Transverse colon (tissue), 3 donors: Measurements from ENCODE around the gene EXOSC5.

ENCODE experiments used
- EP300 ChIP-seq: sonication (generic); formaldehyde crosslinking; IDR thresholded peaks from one replicate; pipeline ENCODE4 v1.6.1; 2017; ENCODE audit warnings: antibody characterized with exemption, low read depth
- TF ChIP-seq, protein P1 (sequence below), 5 experiments: fragments of 200-600 bp in 3 of 5; fragments of 450-650 bp in 2 of 5; sonication (generic) in 3 of 5; IDR thresholded peaks; 1 replicate in 2 of 5; 2 replicates in 3 of 5; pipeline ENCODE4 v1.5.1; 2016 to 2017; ENCODE audit warnings: antibody characterized with exemption in 5 of 5, inconsistent platforms in 3 of 5, mild to moderate bottlenecking in 2 of 5, moderate library complexity in 1 of 5

DNA sequence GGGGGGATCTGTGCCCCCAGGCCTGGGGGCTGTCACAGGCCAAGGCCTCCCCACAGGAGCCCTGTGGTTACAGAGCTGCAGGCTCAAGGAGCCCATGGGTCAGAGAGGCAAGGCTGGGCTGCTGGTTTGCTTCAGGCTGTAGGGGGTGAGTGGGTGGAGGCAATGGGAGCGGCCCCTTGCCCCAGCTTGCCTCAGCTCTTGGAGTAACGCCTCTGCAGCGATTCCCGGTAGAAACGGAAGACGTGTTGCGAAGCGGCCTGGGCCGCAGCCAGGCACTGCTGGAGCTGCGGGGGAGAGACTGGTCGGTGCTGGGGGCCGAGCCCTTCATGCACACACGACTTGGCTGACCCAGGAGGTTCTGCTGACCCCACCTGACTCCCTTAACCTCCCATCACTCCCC is 10.7 kb downstream of the EXOSC5 start:
- TF ChIP-seq, protein P1, sequence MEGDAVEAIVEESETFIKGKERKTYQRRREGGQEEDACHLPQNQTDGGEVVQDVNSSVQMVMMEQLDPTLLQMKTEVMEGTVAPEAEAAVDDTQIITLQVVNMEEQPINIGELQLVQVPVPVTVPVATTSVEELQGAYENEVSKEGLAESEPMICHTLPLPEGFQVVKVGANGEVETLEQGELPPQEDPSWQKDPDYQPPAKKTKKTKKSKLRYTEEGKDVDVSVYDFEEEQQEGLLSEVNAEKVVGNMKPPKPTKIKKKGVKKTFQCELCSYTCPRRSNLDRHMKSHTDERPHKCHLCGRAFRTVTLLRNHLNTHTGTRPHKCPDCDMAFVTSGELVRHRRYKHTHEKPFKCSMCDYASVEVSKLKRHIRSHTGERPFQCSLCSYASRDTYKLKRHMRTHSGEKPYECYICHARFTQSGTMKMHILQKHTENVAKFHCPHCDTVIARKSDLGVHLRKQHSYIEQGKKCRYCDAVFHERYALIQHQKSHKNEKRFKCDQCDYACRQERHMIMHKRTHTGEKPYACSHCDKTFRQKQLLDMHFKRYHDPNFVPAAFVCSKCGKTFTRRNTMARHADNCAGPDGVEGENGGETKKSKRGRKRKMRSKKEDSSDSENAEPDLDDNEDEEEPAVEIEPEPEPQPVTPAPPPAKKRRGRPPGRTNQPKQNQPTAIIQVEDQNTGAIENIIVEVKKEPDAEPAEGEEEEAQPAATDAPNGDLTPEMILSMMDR (IDR thresholded peaks at IDR 0.05), result no peak
- TF ChIP-seq EP300, result no peak
